Measurements from ENCODE around the gene RANBP17. TPM values are rescaled to one million over a fixed set of nuclear protein-coding genes. Genes with fewer than 3 reads are reported as not detected.

RANBP17 gene
- total RNA-seq, 1 experiment from 2014 or later = 6.0 TPM

DNA sequence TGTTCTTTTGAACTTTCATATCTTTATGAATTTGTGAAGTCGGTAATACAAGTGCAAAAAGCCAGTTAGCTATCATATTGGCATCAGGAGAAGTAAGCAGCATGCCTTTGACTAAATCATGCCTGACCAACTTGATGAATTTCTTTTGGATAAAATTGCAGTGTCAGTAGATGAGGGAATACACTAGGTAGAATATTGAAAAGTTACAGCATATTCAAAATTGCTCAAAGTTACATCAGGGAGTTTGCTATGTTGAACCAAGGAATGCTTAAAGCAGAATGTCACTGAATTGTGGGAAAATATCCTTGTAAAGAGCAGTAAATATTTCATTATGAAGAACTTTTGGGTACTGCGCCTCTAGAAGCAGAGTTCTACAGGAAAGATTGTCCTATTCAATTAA lies 360.1 kb downstream of the RANBP17 start:
- DNase-seq = no peak
- intact Hi-C loops (cut with micrococcal nuclease) = no loop called here
- Histone ChIP-seq H3K79me2 (ENCODE audit: low read length) (no peaks in the 10 kb centered on the region), H3K4me2 (ENCODE audit: low read length) (no peak overlapping the region), H4K20me1 (ENCODE audit: low read length) (no peaks in the 10 kb centered on the region), H3K36me3 (ENCODE audit: low read depth, low read length) (no peaks in the 10 kb centered on the region), H3K9ac (ENCODE audit: low read length) (no peak overlapping the region), H2AFZ (ENCODE audit: low read length) (no peak overlapping the region), H3K4me3 (ENCODE audit: low read length) (no peak overlapping the region), H3K9me2 (replicated peaks; ENCODE audit: low read length) (no peaks in the 10 kb centered on the region), H3K4me1 (ENCODE audit: insufficient read depth, low read length) (no peaks in the 10 kb centered on the region), H3K27me3 (ENCODE audit: low read length) (no peaks in the 10 kb centered on the region), H3F3A (ENCODE audit: low read length, unreplicated experiment) (no peaks in the 10 kb centered on the region), H3K27ac (ENCODE audit: low read length) (no peak overlapping the region), H3K9me3 (ENCODE audit: low read length) (no peaks in the 10 kb centered on the region)
- ChIA-PET CTCF (no interaction called here), POLR2A (ENCODE audit: unreplicated experiment) (no interaction called here)
- TF ChIP-seq EZH2phosphoT487 (IDR thresholded peaks at IDR 0.05; ENCODE audit: borderline replicate concordance, low read length) (no peak), EZH2 (IDR thresholded peaks at IDR 0.05; ENCODE audit: low read length, unreplicated experiment) (no peak)
- TF ChIP-seq, protein P1, sequence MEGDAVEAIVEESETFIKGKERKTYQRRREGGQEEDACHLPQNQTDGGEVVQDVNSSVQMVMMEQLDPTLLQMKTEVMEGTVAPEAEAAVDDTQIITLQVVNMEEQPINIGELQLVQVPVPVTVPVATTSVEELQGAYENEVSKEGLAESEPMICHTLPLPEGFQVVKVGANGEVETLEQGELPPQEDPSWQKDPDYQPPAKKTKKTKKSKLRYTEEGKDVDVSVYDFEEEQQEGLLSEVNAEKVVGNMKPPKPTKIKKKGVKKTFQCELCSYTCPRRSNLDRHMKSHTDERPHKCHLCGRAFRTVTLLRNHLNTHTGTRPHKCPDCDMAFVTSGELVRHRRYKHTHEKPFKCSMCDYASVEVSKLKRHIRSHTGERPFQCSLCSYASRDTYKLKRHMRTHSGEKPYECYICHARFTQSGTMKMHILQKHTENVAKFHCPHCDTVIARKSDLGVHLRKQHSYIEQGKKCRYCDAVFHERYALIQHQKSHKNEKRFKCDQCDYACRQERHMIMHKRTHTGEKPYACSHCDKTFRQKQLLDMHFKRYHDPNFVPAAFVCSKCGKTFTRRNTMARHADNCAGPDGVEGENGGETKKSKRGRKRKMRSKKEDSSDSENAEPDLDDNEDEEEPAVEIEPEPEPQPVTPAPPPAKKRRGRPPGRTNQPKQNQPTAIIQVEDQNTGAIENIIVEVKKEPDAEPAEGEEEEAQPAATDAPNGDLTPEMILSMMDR (conservative IDR thresholded peaks at IDR 0.05; ENCODE audit: low read depth, low read length) = no peak
- ATAC-seq = no peak
- BruUV-seq (replicated peaks) = no TSS peak

DNA sequence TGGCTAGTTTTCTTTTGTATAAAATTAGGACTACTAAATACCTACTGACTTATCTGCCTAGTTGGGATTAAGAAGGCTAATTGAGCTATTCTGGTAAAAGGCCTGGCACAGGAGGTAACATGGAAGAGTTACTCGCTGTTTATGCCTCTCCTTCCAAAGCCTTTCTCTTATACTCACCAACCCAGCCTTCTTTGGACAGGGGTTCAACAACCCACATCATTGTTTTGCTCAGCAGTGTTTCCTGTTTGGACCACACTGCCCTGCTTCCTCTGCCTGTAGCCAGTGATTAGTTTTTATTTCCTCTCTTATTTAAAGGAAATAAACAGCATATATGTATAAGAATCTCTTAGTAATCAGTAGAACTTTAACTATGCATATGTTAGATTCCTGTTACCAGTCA lies 362.1 kb downstream of the RANBP17 start:
- H3K4me1 ChIP-seq (ENCODE audit: insufficient read depth, low read length) = no peaks in the 10 kb centered on the region
- no peaks in the 10 kb centered on the region for H4K20me1 ChIP-seq (ENCODE audit: low read length)
- H3K9me3 ChIP-seq (ENCODE audit: low read length) = no peaks in the 10 kb centered on the region
- DNase-seq (no peak), ATAC-seq (no peak)
- no peaks in the 10 kb centered on the region for H3K27me3 ChIP-seq (ENCODE audit: low read length)
- H3K79me2 ChIP-seq (ENCODE audit: low read length) = no peaks in the 10 kb centered on the region
- H3K4me2 ChIP-seq (ENCODE audit: low read length) = no peak overlapping the region
- H3K27ac ChIP-seq (ENCODE audit: low read length) = no peak overlapping the region
- H3K4me3 ChIP-seq (ENCODE audit: low read length) = no peak overlapping the region
- ChIA-PET CTCF (no interaction called here), POLR2A (ENCODE audit: unreplicated experiment) (no interaction called here)
- intact Hi-C loops (cut with micrococcal nuclease) = no loop called here
- no peaks in the 10 kb centered on the region for H3K9me2 ChIP-seq (replicated peaks; ENCODE audit: low read length)
- TF ChIP-seq, protein P1 (conservative IDR thresholded peaks at IDR 0.05; ENCODE audit: low read depth, low read length) = no peak
- TF ChIP-seq EZH2 (IDR thresholded peaks at IDR 0.05; ENCODE audit: low read length, unreplicated experiment) (no peak), EZH2phosphoT487 (IDR thresholded peaks at IDR 0.05; ENCODE audit: borderline replicate concordance, low read length) (no peak)
- H3F3A ChIP-seq (ENCODE audit: low read length, unreplicated experiment) = no peaks in the 10 kb centered on the region
- H3K9ac ChIP-seq (ENCODE audit: low read length) = no peak overlapping the region
- BruUV-seq (replicated peaks) = no TSS peak
- no peaks in the 10 kb centered on the region for H3K36me3 ChIP-seq (ENCODE audit: low read depth, low read length)
- no peak overlapping the region for H2AFZ ChIP-seq (ENCODE audit: low read length)

DNA sequence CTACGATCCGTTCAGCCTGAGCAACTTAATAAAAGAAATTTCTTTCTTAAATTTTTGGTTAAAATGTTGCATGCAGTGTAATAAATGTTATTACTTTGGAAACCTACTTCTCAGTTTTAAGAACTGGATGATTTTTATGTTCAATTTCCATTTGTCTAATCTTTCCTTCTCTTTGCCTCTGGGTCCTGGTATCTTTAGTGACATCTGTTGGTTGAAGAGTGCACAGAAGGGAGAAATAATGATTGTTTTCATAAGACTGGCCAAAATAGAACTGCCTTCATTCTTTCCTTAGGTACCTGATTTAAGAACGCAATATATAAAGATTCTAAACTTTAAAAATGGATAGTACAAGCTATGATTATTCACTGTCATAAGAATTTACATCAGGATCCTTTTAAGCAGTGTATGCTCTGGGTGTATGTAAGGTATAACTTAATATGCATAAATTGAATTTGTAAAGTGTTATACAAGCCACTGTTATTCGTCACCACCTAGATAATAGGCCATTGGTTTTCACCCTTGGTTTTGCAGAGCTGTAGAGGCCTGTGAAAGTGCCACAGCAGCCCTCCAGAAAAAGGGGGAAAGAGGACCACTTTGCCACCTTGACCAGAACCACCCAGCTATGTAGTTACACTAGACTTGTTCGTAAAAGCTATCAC lies 364.4 kb downstream of the RANBP17 start:
- ChIA-PET POLR2A (ENCODE audit: unreplicated experiment) (no interaction called here), CTCF (no interaction called here)
- H3K4me1 ChIP-seq (ENCODE audit: insufficient read depth, low read length) = no peaks in the 10 kb centered on the region
- TF ChIP-seq EZH2phosphoT487 (IDR thresholded peaks at IDR 0.05; ENCODE audit: borderline replicate concordance, low read length) (no peak), EZH2 (IDR thresholded peaks at IDR 0.05; ENCODE audit: low read length, unreplicated experiment) (no peak)
- TF ChIP-seq, protein P1 (conservative IDR thresholded peaks at IDR 0.05; ENCODE audit: low read depth, low read length) = peak; percentile 64
- H3K36me3 ChIP-seq (ENCODE audit: low read depth, low read length) = no peaks in the 10 kb centered on the region
- H2AFZ ChIP-seq (ENCODE audit: low read length) = no peak overlapping the region
- H3K4me2 ChIP-seq (ENCODE audit: low read length) = no peak overlapping the region
- no peaks in the 10 kb centered on the region for H4K20me1 ChIP-seq (ENCODE audit: low read length)
- no peak overlapping the region for H3K9ac ChIP-seq (ENCODE audit: low read length)
- no peaks in the 10 kb centered on the region for H3K79me2 ChIP-seq (ENCODE audit: low read length)
- H3K9me2 ChIP-seq (replicated peaks; ENCODE audit: low read length) = no peaks in the 10 kb centered on the region
- no peaks in the 10 kb centered on the region for H3F3A ChIP-seq (ENCODE audit: low read length, unreplicated experiment)
- ATAC-seq (peak; percentile 65), DNase-seq (peak; percentile 28)
- intact Hi-C loops (cut with micrococcal nuclease) = loop anchor here (2.0 kb wide), 1 partner anchor 43 kb away; no protein-coding TSS in a partner anchor
- H3K4me3 ChIP-seq (ENCODE audit: low read length) = no peak overlapping the region
- H3K9me3 ChIP-seq (ENCODE audit: low read length) = no peaks in the 10 kb centered on the region
- H3K27me3 ChIP-seq (ENCODE audit: low read length) = no peaks in the 10 kb centered on the region
- H3K27ac ChIP-seq (ENCODE audit: low read length) = no peak overlapping the region
- no TSS peak for BruUV-seq (replicated peaks)
